ENCODE results near the gene COMMD10. TPM values are rescaled to one million over a fixed set of nuclear protein-coding genes. Genes with fewer than 3 reads are reported as not detected.

Gene COMMD10
- polyA plus RNA-seq, 3 donors, result 50.7 to 58.6 (median 54.4) TPM

GRCh38 chr5:116174111-116174510 is 89.3 kb downstream of the COMMD10 start:
- no peak for DNase-seq

GRCh38 chr5:116176121-116176520 is 91.3 kb downstream of the COMMD10 start:
- no peak for DNase-seq

- DNase-seq, result no peak
Measured at GRCh38 chr5:116178925-116179324, 94.1 kb downstream of the COMMD10 start.

GRCh38 chr5:116209166-116209565 is 124.3 kb downstream of the COMMD10 start:
- DNase-seq, result no peak

- no peak for DNase-seq
Measured at GRCh38 chr5:116212225-116212624, 127.4 kb downstream of the COMMD10 start.

GRCh38 chr5:116216246-116216645 is 131.4 kb downstream of the COMMD10 start:
- no peak for DNase-seq

- DNase-seq, result no peak
Measured at GRCh38 chr5:116225281-116225922, 140.6 kb downstream of the COMMD10 start.

GRCh38 chr5:116229131-116229689 is 144.4 kb downstream of the COMMD10 start:
- DNase-seq, result no peak

- DNase-seq, result no peak
Measured at GRCh38 chr5:116231288-116231687, 146.5 kb downstream of the COMMD10 start.

- no peak for DNase-seq
Measured at GRCh38 chr5:116234681-116235080, 149.9 kb downstream of the COMMD10 start.

- peak; percentile 46 for DNase-seq
Measured at GRCh38 chr5:116237917-116238500, 153.2 kb downstream of the COMMD10 start.

GRCh38 chr5:116242343-116242742 is 157.5 kb downstream of the COMMD10 start:
- DNase-seq, result peak; percentile 26

GRCh38 chr5:116248432-116248831 is 163.6 kb downstream of the COMMD10 start:
- DNase-seq, result no peak

GRCh38 chr5:116249648-116250047 is 164.8 kb downstream of the COMMD10 start:
- no peak for DNase-seq

- no peak for DNase-seq
Measured at GRCh38 chr5:116256717-116257116, 171.9 kb downstream of the COMMD10 start.

GRCh38 chr5:116265471-116265870 is 180.6 kb downstream of the COMMD10 start:
- no peak for DNase-seq

GRCh38 chr5:116271446-116272025 is 186.7 kb downstream of the COMMD10 start:
- no peak for DNase-seq

- no peak for DNase-seq
Measured at GRCh38 chr5:116272281-116272941, 187.6 kb downstream of the COMMD10 start.

- DNase-seq, result peak; percentile 33
Measured at GRCh38 chr5:116273448-116274242, 188.8 kb downstream of the COMMD10 start.

- DNase-seq, result no peak
Measured at GRCh38 chr5:116274251-116274650, 189.4 kb downstream of the COMMD10 start.

GRCh38 chr5:116275282-116275681 is 190.5 kb downstream of the COMMD10 start:
- no peak for DNase-seq

GRCh38 chr5:116276952-116277351 is 192.1 kb downstream of the COMMD10 start:
- DNase-seq, result no peak

Data from renal pelvis (tissue), 4 donors.